ENCODE measurements around the gene HOXD3. TPM values are rescaled to one million over a fixed set of nuclear protein-coding genes. Genes with fewer than 3 reads are reported as not detected.
A peak's percentile ranks its signal among the peaks of the same experiment; 100 is the strongest.

Gene HOXD3
- total RNA-seq, 1 donor from 2014 or later = not detected

- Mint-ChIP-seq H3K4me3 (ENCODE audit: unreplicated experiment) (no peak overlapping the region), H3K27ac (ENCODE audit: unreplicated experiment) (no peak overlapping the region), H3K4me1 (ENCODE audit: low read depth, unreplicated experiment) (peaks cover 3% of the 10 kb centered on the region), H3K36me3 (ENCODE audit: low read depth, unreplicated experiment) (no peaks in the 10 kb centered on the region), H3K9me3 (ENCODE audit: unreplicated experiment) (peaks cover 17% of the 10 kb centered on the region), H3K27me3 (ENCODE audit: low read depth, unreplicated experiment) (peaks cover 65% of the 10 kb centered on the region)
- FAIRE-seq (no peak), DNase-seq (ENCODE audit: low read depth) (no peak)
- no peaks in the 10 kb centered on the region for H3K36me3 ChIP-seq (ENCODE audit: insufficient read depth, low read length)
- no peak overlapping the region for H3K9ac ChIP-seq (ENCODE audit: low read length)
- H3K9me3 ChIP-seq (ENCODE audit: insufficient read depth, low read depth, low read length) = no peaks in the 10 kb centered on the region
- H3K27ac ChIP-seq (ENCODE audit: low read depth, low read length) = no peak overlapping the region
- peaks cover 8% of the 10 kb centered on the region for H3K4me1 ChIP-seq (ENCODE audit: insufficient read depth, low read length)
- no peak overlapping the region for H2AFZ ChIP-seq (ENCODE audit: low read depth, low read length)
- peaks cover 91% of the 10 kb centered on the region for H3K27me3 ChIP-seq (ENCODE audit: insufficient read depth, low read length)
- no peak overlapping the region for H3K4me2 ChIP-seq (ENCODE audit: low read length)
- H4K20me1 ChIP-seq (ENCODE audit: insufficient read depth, low read length) = no peaks in the 10 kb centered on the region
- H3K4me3 ChIP-seq (ENCODE audit: insufficient read depth, low read depth, low read length) = no peak overlapping the region
- no peak for TF ChIP-seq EZH2 (IDR thresholded peaks at IDR 0.05; ENCODE audit: insufficient read depth, low read length)
- TF ChIP-seq CTCF (IDR thresholded peaks at IDR 0.05; ENCODE audit: insufficient read depth, low read depth, low read length) = no peak
- no peaks in the 10 kb centered on the region for H3K79me2 ChIP-seq (ENCODE audit: insufficient read depth, low read length)
Measured at GRCh38 chr2:176125772-176126054, 31.4 kb upstream of the HOXD3 start.

DNA sequence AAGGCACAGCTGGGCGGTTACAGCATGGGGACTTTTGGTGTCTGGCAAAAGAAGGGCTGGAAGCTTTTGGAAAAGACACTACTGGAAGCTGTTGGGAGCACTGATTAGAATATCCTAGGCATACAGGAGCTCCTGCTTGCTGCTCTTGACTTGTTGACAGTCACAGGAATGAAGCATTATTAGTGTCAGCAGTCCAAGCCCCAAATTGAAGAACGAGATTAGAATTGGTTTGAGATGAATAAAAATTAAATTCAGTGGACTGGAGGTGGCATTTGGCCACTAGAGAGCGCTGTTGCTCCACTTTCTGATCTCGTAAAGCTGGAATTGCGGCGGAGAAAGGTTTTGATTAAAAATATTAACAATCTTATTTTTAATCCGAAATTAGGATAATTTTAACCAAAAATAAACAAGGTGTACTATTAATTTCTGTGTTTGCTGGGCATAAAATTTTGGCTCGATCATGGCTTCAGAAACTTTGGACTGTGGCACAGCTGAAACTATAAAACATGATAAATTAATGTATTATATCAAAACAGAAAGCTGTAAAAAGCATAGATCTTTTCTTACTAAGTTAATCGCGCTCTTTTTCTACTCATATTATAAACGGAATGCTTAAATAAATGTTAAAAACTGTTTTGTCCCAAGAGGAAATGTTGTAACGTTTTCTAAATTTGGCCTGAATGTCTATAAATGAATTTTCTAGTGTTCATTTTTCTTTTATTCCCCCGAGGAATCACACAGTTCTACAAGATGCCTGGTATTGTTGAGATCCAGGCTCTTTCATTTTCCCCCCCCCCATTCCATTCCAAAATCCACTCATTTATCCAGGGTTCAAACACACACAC lies 30.0 kb upstream of the HOXD3 start:
- Mint-ChIP-seq H3K36me3 (ENCODE audit: low read depth, unreplicated experiment) (no peaks in the 10 kb centered on the region), H3K4me1 (ENCODE audit: low read depth, unreplicated experiment) (peaks cover 3% of the 10 kb centered on the region), H3K27ac (ENCODE audit: unreplicated experiment) (no peak overlapping the region), H3K9me3 (ENCODE audit: unreplicated experiment) (peaks cover 16% of the 10 kb centered on the region), H3K4me3 (ENCODE audit: unreplicated experiment) (no peak overlapping the region), H3K27me3 (ENCODE audit: low read depth, unreplicated experiment) (peaks cover 72% of the 10 kb centered on the region)
- Histone ChIP-seq H3K4me1 (ENCODE audit: insufficient read depth, low read length) (peaks cover 8% of the 10 kb centered on the region), H2AFZ (ENCODE audit: low read depth, low read length) (no peak overlapping the region), H3K36me3 (ENCODE audit: insufficient read depth, low read length) (no peaks in the 10 kb centered on the region), H3K4me2 (ENCODE audit: low read length) (no peak overlapping the region), H3K79me2 (ENCODE audit: insufficient read depth, low read length) (no peaks in the 10 kb centered on the region), H3K9me3 (ENCODE audit: insufficient read depth, low read depth, low read length) (no peaks in the 10 kb centered on the region), H3K9ac (ENCODE audit: low read length) (no peak overlapping the region), H3K27me3 (ENCODE audit: insufficient read depth, low read length) (peaks cover 91% of the 10 kb centered on the region), H3K4me3 (ENCODE audit: insufficient read depth, low read depth, low read length) (no peak overlapping the region), H3K27ac (ENCODE audit: low read depth, low read length) (no peak overlapping the region), H4K20me1 (ENCODE audit: insufficient read depth, low read length) (no peaks in the 10 kb centered on the region)
- peak; percentile 92 for TF ChIP-seq CTCF (IDR thresholded peaks at IDR 0.05; ENCODE audit: insufficient read depth, low read depth, low read length)
- no peak for TF ChIP-seq EZH2 (IDR thresholded peaks at IDR 0.05; ENCODE audit: insufficient read depth, low read length)
- no peak for DNase-seq (ENCODE audit: low read depth)
- FAIRE-seq = peak; percentile 45

DNA sequence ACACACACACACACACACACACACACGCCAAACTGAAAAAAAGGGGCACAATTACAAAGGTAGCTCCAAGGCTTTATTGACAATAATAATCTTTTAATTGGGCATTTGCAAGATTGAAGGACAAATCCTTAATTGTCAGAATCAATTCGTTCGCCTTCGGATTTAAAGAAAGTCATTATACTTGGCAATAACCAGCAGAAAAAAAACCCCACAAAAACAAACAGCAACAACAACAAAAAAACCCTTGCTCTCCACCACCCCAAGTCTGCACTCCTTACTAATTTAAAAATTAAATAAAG lies 29.4 kb upstream of the HOXD3 start:
- Histone ChIP-seq H3K79me2 (ENCODE audit: insufficient read depth, low read length) (no peaks in the 10 kb centered on the region), H3K27me3 (ENCODE audit: insufficient read depth, low read length) (peaks cover 91% of the 10 kb centered on the region), H3K9me3 (ENCODE audit: insufficient read depth, low read depth, low read length) (no peaks in the 10 kb centered on the region), H3K27ac (ENCODE audit: low read depth, low read length) (no peak overlapping the region), H3K9ac (ENCODE audit: low read length) (no peak overlapping the region), H3K4me1 (ENCODE audit: insufficient read depth, low read length) (peaks cover 4% of the 10 kb centered on the region), H3K4me2 (ENCODE audit: low read length) (no peak overlapping the region), H3K36me3 (ENCODE audit: insufficient read depth, low read length) (no peaks in the 10 kb centered on the region), H2AFZ (ENCODE audit: low read depth, low read length) (no peak overlapping the region), H3K4me3 (ENCODE audit: insufficient read depth, low read depth, low read length) (no peak overlapping the region), H4K20me1 (ENCODE audit: insufficient read depth, low read length) (no peaks in the 10 kb centered on the region)
- DNase-seq (ENCODE audit: low read depth) (no peak), FAIRE-seq (no peak)
- peak overlapping the region; percentile 74 for H3K27ac Mint-ChIP-seq (ENCODE audit: unreplicated experiment)
- no peak overlapping the region for H3K4me3 Mint-ChIP-seq (ENCODE audit: unreplicated experiment)
- H3K4me1 Mint-ChIP-seq (ENCODE audit: low read depth, unreplicated experiment) = peaks cover 3% of the 10 kb centered on the region
- no peaks in the 10 kb centered on the region for H3K36me3 Mint-ChIP-seq (ENCODE audit: low read depth, unreplicated experiment)
- peaks cover 19% of the 10 kb centered on the region for H3K9me3 Mint-ChIP-seq (ENCODE audit: unreplicated experiment)
- TF ChIP-seq CTCF (IDR thresholded peaks at IDR 0.05; ENCODE audit: insufficient read depth, low read depth, low read length) (no peak), EZH2 (IDR thresholded peaks at IDR 0.05; ENCODE audit: insufficient read depth, low read length) (no peak)
- peaks cover 76% of the 10 kb centered on the region for H3K27me3 Mint-ChIP-seq (ENCODE audit: low read depth, unreplicated experiment)

Data from astrocyte (in vitro differentiated cells and primary cell).